HG03103 (cell line): ENCODE data around the gene ALG2.

Source experiments
- ATAC-seq: cut with Tn5 transposase; IDR thresholded peaks from one replicate; pipeline ENCODE4 v1.9.1; 2021; ENCODE audit warnings: low read depth; ENCODE audit not compliant: unreplicated experiment

The ALG2 gene

GRCh38 chr9:99193466-99193821 is 28.3 kb downstream of the ALG2 start:
- no peak for ATAC-seq

- no peak for ATAC-seq
Observed at GRCh38 chr9:99192786-99193465, 28.8 kb downstream of the ALG2 start.

GRCh38 chr9:99190597-99191283 is 31.0 kb downstream of the ALG2 start:
- ATAC-seq = no peak

- ATAC-seq = no peak
Observed at GRCh38 chr9:99189887-99190596, 31.7 kb downstream of the ALG2 start.

- ATAC-seq = no peak
Observed at GRCh38 chr9:99189186-99189585, 32.6 kb downstream of the ALG2 start.

GRCh38 chr9:99187311-99187710 is 34.4 kb downstream of the ALG2 start:
- no peak for ATAC-seq

- no peak for ATAC-seq
Observed at GRCh38 chr9:99185934-99186333, 35.8 kb downstream of the ALG2 start.

GRCh38 chr9:99185348-99185632 is 36.5 kb downstream of the ALG2 start:
- no peak for ATAC-seq

- peak; percentile 41 for ATAC-seq
Observed at GRCh38 chr9:99184475-99185347, 37.0 kb downstream of the ALG2 start.

GRCh38 chr9:99184110-99184474 is 37.6 kb downstream of the ALG2 start:
- no peak for ATAC-seq

GRCh38 chr9:99183616-99184015 is 38.1 kb downstream of the ALG2 start:
- no peak for ATAC-seq

GRCh38 chr9:99182356-99182755 is 39.4 kb downstream of the ALG2 start:
- no peak for ATAC-seq

- ATAC-seq = no peak
Observed at GRCh38 chr9:99181621-99182020, 40.1 kb downstream of the ALG2 start.

- ATAC-seq = no peak
Observed at GRCh38 chr9:99181206-99181605, 40.5 kb downstream of the ALG2 start.

GRCh38 chr9:99180662-99181061 is 41.1 kb downstream of the ALG2 start:
- no peak for ATAC-seq

GRCh38 chr9:99180199-99180598 is 41.5 kb downstream of the ALG2 start:
- ATAC-seq = peak; percentile 44

- no peak for ATAC-seq
Observed at GRCh38 chr9:99178912-99179872, 42.5 kb downstream of the ALG2 start.

- no peak for ATAC-seq
Observed at GRCh38 chr9:99177576-99178366, 44.0 kb downstream of the ALG2 start.

- ATAC-seq = no peak
Observed at GRCh38 chr9:99176527-99177013, 45.2 kb downstream of the ALG2 start.
